Caki2 (cell line): ENCODE results near the gene RAB4B. TPM values are rescaled to one million over a fixed set of nuclear protein-coding genes. Genes with fewer than 3 reads are reported as not detected.
A peak's percentile ranks its signal among the peaks of the same experiment; 100 is the strongest.
"Not testable (repeated sequence)": the region's sequence is repeated elsewhere in the genome, so short reads cannot be mapped to it uniquely, and the experiment has no call there.

Experiments
- DNase-seq: peaks from one replicate; pipeline ENCODE4 v3.0.0-alpha.2; 2015; ENCODE audit warnings: low read depth
- in situ Hi-C: cut with HindIII; loops from 2 replicates; pipeline ENCODE4 v1.10.0; 2016; ENCODE audit warnings: low sequenced_read_pairs, low pct_unique_long_range_greater_than_20kb, mixed read lengths
- total RNA-seq: library from RNA; depleted of rRNA; stranded (reverse); fragments of >200 nt; shearing (Covaris generic); gene quantifications from 2 replicates; pipeline ENCODE4 v1.2.3, GENCODE V29; 2014; ENCODE audit warnings: low replicate concordance; rRNA removed

Gene RAB4B
- total RNA-seq, 1 experiment from 2014 or later, result 62.7 TPM

DNA sequence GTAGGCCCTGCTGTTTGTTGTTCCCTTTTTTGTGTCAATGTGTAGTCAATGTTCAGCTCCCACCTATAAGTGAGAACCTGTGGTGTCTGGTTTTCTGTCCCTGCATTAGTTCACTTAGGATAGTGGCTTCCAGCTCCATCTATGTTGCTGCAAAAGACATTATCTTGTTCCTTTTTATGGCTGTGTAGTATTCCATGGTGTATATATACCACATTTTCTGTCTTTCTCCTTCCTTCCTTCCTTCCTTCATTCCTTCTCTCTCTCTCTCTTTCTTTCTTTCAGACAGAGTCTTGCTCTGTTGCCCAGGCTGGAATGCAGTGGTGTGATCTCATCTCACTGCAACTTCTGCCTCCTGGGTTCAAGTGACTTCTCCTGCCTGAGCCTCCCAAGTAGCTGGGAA lies 51.2 kb downstream of the RAB4B start:
- DNase-seq, result no peak
- in situ Hi-C loops, result no loop called here

DNA sequence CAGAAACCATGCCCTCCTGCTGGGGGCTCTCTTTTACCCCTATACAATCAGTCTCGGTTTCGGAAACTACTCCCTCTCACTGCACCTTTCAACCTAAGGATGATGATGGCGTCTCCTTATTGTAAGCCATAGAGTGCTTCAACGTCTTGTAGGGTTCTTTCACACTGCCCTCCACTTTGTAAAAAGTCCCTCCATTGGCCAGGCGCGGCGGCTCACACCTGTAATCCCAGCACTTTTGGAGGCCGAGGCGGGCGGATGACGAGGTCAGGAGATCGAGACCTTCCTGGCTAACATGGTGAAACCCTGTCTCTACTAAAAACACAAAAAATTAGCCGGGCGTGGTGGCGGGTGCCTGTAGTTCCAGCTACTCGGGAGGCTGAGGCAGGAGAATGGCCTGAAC lies 52.7 kb downstream of the RAB4B start:
- DNase-seq, in situ Hi-C loops: not testable (repeated sequence)

DNA sequence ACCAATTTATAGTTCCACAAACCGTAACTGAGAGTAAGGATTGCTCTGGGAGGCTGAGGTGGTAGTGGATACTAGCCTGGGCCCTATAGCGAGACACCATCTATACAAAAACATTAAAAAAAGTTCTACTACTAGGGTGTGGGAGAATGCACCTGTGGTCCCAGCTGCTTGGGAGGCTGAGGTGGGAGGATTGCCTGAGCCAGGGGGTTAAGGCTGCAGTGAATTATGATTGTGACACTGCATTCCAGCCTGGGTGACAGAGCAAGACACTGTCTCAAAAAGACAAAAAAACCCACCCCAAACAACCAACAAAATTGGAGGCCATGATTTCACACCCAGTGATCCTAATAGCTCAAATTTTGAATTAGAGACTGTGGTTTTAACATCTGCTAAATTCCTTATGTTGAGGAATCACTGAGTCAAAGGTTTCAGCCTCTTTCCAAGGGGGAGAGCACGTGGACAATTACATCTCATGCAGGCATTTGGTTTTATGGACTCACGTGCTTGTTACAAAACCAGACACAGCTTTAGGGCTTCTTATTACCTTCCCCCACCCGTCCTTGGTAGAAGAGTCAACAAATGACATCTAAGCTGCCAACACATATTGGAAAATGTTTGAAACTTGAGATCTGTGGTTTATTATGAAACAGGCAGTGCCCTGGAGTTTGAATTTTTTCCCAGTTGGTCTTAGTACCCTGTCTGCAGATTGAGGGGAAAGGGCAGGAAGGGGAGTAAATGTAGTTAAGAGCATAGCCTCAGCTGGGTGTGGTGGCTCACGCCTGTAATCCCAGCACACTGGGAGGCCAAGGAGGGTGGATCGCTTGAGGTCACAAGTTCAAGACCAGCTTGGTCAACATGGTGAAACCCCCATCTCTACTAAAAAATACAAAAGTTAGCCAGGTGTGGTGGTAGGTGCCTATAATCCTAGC lies 53.7 kb downstream of the RAB4B start:
- in situ Hi-C loops, result no loop called here
- DNase-seq, result peak; percentile 93

DNA sequence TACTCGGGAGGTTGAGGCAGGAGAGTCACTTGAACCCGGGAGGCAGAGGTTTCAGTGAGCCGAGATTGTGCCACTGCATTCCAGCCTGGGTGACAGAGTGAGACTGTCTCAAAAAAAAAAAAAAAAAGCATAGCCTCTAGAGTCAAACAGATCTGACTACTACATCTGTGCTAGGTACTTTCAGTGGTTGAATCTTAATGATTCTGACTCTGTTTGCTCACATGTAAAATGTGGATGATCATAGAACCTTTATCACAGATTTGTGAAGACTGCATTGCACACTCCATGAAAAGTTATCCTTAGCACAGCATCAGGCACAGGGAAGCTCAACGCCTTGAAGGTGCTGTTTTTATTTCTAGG lies 54.4 kb downstream of the RAB4B start:
- in situ Hi-C loops, DNase-seq: not testable (repeated sequence)

DNA sequence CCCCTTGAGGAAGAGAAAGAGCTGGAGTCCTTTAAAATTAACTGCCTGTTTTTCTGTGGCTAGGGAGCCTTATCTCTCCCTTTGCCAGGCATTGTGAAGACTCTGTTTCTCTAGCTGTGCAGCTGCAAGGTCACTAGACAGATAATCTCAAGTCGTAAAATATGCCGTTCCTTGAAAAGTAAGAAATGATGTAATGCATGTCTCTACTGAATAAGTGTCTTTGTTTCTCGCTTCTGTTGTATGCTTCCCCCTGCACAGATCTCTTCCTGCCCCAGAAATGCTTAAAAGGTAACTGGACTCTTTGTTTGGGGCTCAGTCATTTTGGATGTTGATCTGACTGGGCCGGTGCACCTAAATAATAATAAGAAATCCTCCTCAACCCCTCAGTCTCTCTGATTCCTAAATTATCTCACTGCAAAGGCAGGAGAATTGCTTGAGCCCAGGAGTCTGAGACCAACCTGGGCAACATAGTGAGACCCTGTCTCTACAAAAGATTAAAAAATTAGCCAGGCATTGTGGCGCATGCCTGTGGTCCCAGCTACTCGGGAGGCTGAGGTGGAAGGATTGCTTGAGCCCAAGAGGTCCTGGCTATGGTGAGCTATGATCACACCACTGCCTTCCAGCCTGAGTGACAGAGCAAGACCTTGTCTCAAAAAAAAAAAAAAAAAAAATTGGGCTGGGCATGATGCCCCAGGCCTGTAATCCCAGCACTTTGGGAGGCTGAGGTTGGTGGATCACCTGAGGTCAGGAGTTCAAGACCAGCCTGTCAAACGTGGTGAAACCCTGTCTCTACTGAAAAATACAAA lies 55.9 kb downstream of the RAB4B start:
- DNase-seq, in situ Hi-C loops: not testable (repeated sequence)

DNA sequence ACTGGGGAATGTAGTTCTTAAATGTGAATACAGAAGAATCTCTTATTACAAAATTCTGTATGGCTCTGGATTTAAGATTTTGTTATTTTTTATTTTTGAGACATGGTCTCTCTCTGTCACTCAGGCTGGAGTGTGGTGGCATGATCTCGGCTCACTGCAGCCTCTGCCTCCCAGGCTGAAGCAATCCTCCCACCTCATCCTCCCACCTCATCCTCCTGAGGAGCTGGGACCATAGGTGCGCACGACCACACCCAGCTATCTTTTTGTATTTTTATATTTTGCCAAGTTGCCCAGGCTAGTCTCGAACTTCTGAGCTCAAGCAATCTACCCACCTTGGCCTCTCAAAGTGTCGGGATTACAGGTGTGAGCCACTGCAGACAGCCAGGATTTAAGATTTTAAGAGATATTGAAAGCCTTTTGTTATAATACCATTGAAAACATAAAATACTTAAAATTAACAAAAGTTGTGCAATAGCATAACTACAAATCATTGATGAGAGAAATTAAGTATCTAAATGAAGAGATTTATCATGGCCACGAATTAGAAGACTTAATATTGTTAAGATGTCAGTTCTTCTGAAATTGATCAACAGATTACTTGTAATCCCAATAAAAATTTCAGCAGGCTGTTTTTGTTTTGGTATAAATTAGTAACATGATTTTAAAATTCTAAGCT lies 58.8 kb downstream of the RAB4B start:
- DNase-seq, result no peak
- in situ Hi-C loops, result no loop called here

DNA sequence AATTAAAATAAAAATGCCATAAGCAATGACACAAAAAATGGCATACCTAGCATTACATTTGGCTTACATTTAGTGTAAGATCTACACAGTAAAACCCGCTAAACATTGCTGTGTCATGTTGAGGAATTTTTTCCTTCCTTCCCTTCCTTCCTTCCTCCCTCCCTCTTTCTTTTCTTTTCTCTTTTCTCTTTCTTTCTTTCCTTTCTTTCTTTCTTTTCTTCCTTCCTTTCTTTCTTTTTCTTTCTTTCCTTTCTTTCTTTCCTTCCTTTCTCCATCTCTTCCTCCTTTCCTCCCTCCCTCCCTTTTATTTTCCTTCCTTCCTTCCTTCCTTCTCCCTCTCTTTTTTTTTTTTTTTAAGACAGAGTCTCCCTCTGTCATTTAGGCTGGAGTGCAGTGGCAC lies 60.4 kb downstream of the RAB4B start:
- in situ Hi-C loops, result not testable (repeated sequence)

DNA sequence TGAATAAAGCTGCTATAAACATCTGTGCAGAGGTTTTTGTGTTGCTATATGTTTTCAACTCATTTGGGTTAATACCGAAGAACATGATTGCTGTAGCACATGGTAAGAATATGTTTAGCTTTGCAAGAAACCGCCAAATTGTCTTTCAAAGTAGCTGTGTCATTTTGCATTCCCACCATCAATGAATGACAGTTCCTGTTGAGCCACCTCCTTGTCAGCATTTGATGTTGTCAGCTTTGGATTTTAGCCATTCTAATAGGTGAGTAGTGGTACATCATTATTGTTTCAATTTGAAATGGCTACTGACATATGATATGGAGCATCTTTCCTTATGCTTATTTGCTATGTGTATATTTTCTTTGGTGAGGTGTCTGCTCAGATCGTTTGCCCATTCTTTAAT lies 64.0 kb downstream of the RAB4B start:
- DNase-seq, in situ Hi-C loops: not testable (repeated sequence)

More for the DNA sequence above, 60.4 kb downstream of the RAB4B start:
- DNase-seq, result not testable (repeated sequence)

DNA sequence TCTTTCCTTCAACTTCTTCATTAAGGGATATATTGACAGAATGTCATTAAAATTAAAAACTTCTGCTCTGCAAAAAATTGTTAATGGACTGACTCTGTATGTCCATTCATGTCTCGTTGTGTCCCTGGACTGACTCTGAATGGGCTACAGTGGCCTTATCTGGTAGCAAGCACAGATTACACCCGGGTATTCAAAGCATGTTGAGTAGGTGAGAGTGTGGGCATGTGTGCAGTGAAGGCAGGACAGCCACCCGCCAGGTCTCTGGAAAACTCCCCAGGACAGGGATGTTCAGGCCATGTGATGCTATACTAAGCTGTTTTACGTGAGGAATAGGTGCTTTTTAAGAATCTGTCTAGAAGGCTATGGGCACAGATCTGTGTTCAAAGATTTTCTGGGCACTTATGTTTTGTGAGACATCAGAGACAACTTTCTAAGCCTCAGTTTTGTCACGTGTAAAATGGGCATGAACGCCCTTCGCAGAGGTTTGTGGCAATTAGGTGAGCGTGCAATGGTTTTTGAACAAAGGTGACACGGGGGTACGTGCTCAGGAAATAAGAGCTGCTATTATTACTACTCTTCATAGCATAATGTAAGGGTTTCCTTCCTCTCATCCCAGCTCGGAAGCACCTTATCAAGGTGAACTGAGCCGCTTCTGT lies 65.1 kb downstream of the RAB4B start:
- in situ Hi-C loops, result not testable (repeated sequence)

DNA sequence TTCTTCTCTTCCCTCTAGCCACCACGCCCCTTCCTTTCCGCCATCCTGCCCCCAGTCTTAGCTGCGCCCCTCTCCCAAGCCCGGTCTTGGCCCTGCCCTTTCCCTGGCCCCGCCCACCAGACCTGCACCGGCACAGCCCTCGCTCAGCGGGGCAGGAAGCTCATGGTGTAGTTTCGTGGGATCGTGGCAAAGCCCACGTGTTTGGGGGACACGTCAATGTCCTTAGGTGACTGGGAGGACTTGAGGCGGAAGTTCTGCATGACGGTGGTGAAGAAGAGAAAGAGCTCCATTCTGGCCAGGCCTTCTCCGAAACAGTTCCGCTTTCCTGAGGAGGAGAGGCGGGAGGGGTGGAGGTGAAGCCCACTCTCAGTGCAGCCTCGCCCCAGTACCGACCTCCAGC lies 65.6 kb downstream of the RAB4B start:
- in situ Hi-C loops, DNase-seq: not testable (repeated sequence)

More for the DNA sequence above, 65.1 kb downstream of the RAB4B start:
- not testable (repeated sequence) for DNase-seq

Other genes starting within 250 kb of the RAB4B start
- gene SHKBP1, start 201.4 kb upstream of the RAB4B start, total RNA-seq, result 92.6 and 137 TPM in 2 replicates
- gene LTBP4, start 176.9 kb upstream of the RAB4B start, total RNA-seq, result 47.7 and 129 TPM in 2 replicates
- gene NUMBL, start 87.6 kb upstream of the RAB4B start, total RNA-seq, result 22.2 and 39.0 TPM in 2 replicates
- gene COQ8B, start 61.4 kb upstream of the RAB4B start, total RNA-seq, result 81.8 and 159 TPM in 2 replicates
- 23.1 and 25.3 TPM in 2 replicates for gene ITPKC, start 61.1 kb upstream of the RAB4B start, total RNA-seq
- gene ACTMAP, start 27.8 kb upstream of the RAB4B start, total RNA-seq, result 3.3 and 5.2 TPM in 2 replicates
- 51.1 and 64.3 TPM in 2 replicates for gene SNRPA, start 27.0 kb upstream of the RAB4B start, total RNA-seq
- gene MIA, start 2.7 kb upstream of the RAB4B start, total RNA-seq, result not detected in 2 replicates
- 98.8 and 138 TPM in 2 replicates for gene EGLN2, start 20.9 kb downstream of the RAB4B start, total RNA-seq
- gene CYP2A6, start 72.2 kb downstream of the RAB4B start, total RNA-seq, result not detected in 2 replicates
- not detected in 2 replicates for gene CYP2A7, start 104.0 kb downstream of the RAB4B start, total RNA-seq
- gene CYP2B6, start 213.0 kb downstream of the RAB4B start, total RNA-seq, result not detected in 2 replicates